Astrocyte (in vitro differentiated cells and primary cell): ENCODE data around the gene ZC3H12C.

Experiments used
- CTCF ChIP-seq: IDR thresholded peaks from 2 replicates; pipeline ENCODE4 v1.5.1; 2011; ENCODE audit warnings: low read depth, mild to moderate bottlenecking, inconsistent platforms, low read length, moderate library complexity; ENCODE audit not compliant: insufficient read depth
- EZH2 ChIP-seq: IDR thresholded peaks from 2 replicates; pipeline ENCODE4 v1.6.1; 2012; ENCODE audit warnings: mild to moderate bottlenecking, low read length, inconsistent platforms; ENCODE audit not compliant: insufficient read depth

GRCh38 chr11:110190885-110191284 lies 97.7 kb downstream of the ZC3H12C start:
- TF ChIP-seq CTCF: no peak
- TF ChIP-seq EZH2: no peak
